ENCODE measurements around the gene RANBP3L. TPM values are rescaled to one million over a fixed set of nuclear protein-coding genes. Genes with fewer than 3 reads are reported as not detected.

The RANBP3L gene
- total RNA-seq, 3 donors from 2014 or later: 0.29 to 2.8 TPM; not detected in 1

DNA sequence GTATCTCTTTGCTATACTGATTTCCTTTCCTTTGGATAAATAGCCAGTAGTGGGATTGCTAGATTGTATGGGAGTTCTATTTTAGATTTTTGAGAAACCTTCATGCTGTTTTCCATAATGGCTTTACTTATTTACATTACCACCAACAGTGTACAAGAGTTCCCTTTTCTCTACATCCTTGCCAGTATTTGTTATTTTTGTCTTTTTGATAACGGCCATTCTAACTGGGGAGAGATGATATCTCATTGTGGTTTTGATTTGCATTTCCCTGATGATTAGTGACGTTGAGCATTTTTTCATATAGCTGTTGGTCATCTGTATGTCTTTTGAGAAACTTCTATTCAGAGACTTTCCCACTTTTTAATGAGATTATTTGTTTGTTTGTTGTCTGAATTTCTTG lies 85.8 kb downstream of the RANBP3L start:
- intact Hi-C loops (cut with DNase I, micrococcal nuclease): no loop called here
- H3K4me3 ChIP-seq: no peak overlapping the region
- H3K36me3 ChIP-seq (ENCODE audit: low read depth): no peaks in the 10 kb centered on the region
- ATAC-seq: no peak
- H3K4me1 ChIP-seq (ENCODE audit: low read depth): no peaks in the 10 kb centered on the region
- TF ChIP-seq, protein P1, sequence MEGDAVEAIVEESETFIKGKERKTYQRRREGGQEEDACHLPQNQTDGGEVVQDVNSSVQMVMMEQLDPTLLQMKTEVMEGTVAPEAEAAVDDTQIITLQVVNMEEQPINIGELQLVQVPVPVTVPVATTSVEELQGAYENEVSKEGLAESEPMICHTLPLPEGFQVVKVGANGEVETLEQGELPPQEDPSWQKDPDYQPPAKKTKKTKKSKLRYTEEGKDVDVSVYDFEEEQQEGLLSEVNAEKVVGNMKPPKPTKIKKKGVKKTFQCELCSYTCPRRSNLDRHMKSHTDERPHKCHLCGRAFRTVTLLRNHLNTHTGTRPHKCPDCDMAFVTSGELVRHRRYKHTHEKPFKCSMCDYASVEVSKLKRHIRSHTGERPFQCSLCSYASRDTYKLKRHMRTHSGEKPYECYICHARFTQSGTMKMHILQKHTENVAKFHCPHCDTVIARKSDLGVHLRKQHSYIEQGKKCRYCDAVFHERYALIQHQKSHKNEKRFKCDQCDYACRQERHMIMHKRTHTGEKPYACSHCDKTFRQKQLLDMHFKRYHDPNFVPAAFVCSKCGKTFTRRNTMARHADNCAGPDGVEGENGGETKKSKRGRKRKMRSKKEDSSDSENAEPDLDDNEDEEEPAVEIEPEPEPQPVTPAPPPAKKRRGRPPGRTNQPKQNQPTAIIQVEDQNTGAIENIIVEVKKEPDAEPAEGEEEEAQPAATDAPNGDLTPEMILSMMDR (IDR thresholded peaks at IDR 0.05): no peak
- no peaks in the 10 kb centered on the region for H3K9me3 ChIP-seq
- no peak for DNase-seq

DNA sequence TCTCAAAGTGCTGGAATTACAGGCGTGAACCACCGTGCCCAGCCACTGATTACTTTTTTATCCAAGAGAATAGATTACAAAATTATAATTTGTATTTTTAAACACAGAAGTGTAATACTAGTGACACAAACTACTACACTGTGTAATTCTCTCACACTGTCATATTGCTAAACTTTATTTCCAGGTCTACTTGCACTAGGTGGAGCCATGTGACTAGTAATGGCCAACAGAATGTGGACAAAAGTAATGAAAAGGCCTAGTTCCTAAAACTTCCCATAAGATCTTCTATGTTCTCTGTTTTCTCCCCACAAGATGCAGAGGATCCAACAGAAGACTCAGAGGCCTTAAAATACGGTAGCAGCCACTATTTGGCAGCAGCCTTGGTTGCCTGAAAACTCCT lies 87.3 kb downstream of the RANBP3L start:
- TF ChIP-seq, protein P1 (IDR thresholded peaks at IDR 0.05): no peak
- H3K36me3 ChIP-seq (ENCODE audit: low read depth): no peaks in the 10 kb centered on the region
- H3K4me1 ChIP-seq (ENCODE audit: low read depth): no peaks in the 10 kb centered on the region
- H3K4me3 ChIP-seq: no peak overlapping the region
- no peak for ATAC-seq
- H3K9me3 ChIP-seq: no peaks in the 10 kb centered on the region
- intact Hi-C loops (cut with DNase I, micrococcal nuclease): no loop called here
- no peak for DNase-seq

- TF ChIP-seq, protein P1 (IDR thresholded peaks at IDR 0.05): no peak
- no peak overlapping the region for H3K4me3 ChIP-seq
- ATAC-seq (no peak), DNase-seq (no peak)
- intact Hi-C loops (cut with DNase I, micrococcal nuclease): no loop called here
- no peaks in the 10 kb centered on the region for H3K9me3 ChIP-seq
- no peaks in the 10 kb centered on the region for H3K4me1 ChIP-seq (ENCODE audit: low read depth)
- H3K36me3 ChIP-seq (ENCODE audit: low read depth): no peaks in the 10 kb centered on the region
Measured at GRCh38 chr5:36209664-36210063, 92.0 kb downstream of the RANBP3L start.

- TF ChIP-seq, protein P1 (IDR thresholded peaks at IDR 0.05): no peak
- intact Hi-C loops (cut with DNase I, micrococcal nuclease): no loop called here
- H3K36me3 ChIP-seq (ENCODE audit: low read depth): no peaks in the 10 kb centered on the region
- no peak overlapping the region for H3K4me3 ChIP-seq
- DNase-seq (no peak), ATAC-seq (no peak)
- no peaks in the 10 kb centered on the region for H3K9me3 ChIP-seq
- no peaks in the 10 kb centered on the region for H3K4me1 ChIP-seq (ENCODE audit: low read depth)
Measured at GRCh38 chr5:36208786-36209185, 92.9 kb downstream of the RANBP3L start.

DNA sequence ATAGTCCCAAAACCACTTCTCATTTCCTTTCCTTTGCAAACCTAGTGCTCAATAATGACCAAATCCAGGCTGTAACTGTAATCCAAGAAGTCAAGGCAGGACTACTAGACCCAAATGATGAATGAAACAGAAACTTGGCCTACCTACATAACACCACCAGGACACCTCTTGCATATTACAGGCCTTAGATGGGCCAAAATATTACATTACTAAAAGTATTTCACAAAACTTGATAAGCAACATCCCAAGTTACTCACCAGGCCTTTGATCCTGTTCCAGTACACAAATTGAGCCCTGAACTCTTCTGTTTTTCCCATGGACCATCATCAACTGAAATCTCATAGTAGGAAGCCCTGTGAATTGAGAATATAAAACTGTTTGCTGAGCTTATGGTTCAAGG lies 94.8 kb downstream of the RANBP3L start:
- H3K36me3 ChIP-seq (ENCODE audit: low read depth): no peaks in the 10 kb centered on the region
- no peaks in the 10 kb centered on the region for H3K9me3 ChIP-seq
- H3K4me1 ChIP-seq (ENCODE audit: low read depth): no peaks in the 10 kb centered on the region
- DNase-seq (no peak), ATAC-seq (no peak)
- no peak overlapping the region for H3K4me3 ChIP-seq
- intact Hi-C loops (cut with DNase I, micrococcal nuclease): no loop called here
- TF ChIP-seq, protein P1 (IDR thresholded peaks at IDR 0.05): no peak

DNA sequence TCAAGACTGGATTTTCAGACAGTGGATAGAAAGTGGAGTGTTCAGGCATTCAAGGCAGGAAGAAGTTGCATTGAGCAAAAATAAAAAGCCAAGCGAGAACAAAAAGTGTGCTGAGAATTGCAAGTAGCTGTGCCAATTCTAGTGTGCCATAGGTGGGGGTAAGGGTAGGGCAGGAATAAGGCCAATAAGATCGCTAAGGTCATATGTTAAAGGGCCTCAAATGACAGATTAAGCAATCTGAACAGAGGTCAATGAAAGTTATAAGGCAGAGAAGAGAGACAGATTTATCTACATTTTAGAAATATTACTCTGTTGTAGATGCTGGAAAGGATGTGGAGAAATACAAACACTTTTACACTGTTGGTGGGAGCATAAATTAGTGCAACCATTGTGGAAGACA lies 96.4 kb downstream of the RANBP3L start:
- Histone ChIP-seq H3K9me3 (no peaks in the 10 kb centered on the region), H3K4me1 (ENCODE audit: low read depth) (no peaks in the 10 kb centered on the region), H3K4me3 (no peak overlapping the region), H3K36me3 (ENCODE audit: low read depth) (no peaks in the 10 kb centered on the region)
- ATAC-seq (no peak), DNase-seq (no peak)
- TF ChIP-seq, protein P1 (IDR thresholded peaks at IDR 0.05): no peak
- intact Hi-C loops (cut with DNase I, micrococcal nuclease): no loop called here

Data from mucosa of descending colon (tissue), 3 donors.